GM18511 (cell line): ENCODE measurements around the gene ACTRT2.

Source experiments
- ATAC-seq: cut with Tn5 transposase; IDR thresholded peaks from one replicate; pipeline ENCODE4 v1.9.1; 2021; ENCODE audit warnings: mild to moderate bottlenecking, moderate library complexity; ENCODE audit not compliant: unreplicated experiment

ACTRT2 gene

GRCh38 chr1:3021233-3021671, at the start of gene ACTRT2:
Gene ACTRT2, plus strand, starts transcription at chr1:3021467. Its CDS starts 220 bp downstream, at chr1:3021687.
- ATAC-seq = no peak

- no peak for ATAC-seq
Measured at GRCh38 chr1:2971609-2972008, 49.7 kb upstream of the ACTRT2 start.

- ATAC-seq = no peak
Measured at GRCh38 chr1:2972011-2972878, 49.0 kb upstream of the ACTRT2 start.

- ATAC-seq = no peak
Measured at GRCh38 chr1:2972879-2973575, 48.2 kb upstream of the ACTRT2 start.

GRCh38 chr1:2973601-2974593, 47.4 kb upstream of the ACTRT2 start:
- ATAC-seq = no peak

- no peak for ATAC-seq
Measured at GRCh38 chr1:2974701-2975301, 46.5 kb upstream of the ACTRT2 start.

- ATAC-seq = no peak
Measured at GRCh38 chr1:2975466-2976179, 45.6 kb upstream of the ACTRT2 start.

- no peak for ATAC-seq
Measured at GRCh38 chr1:2976180-2976562, 45.1 kb upstream of the ACTRT2 start.

- ATAC-seq = no peak
Measured at GRCh38 chr1:2977886-2978611, 43.2 kb upstream of the ACTRT2 start.

- no peak for ATAC-seq
Measured at GRCh38 chr1:2978691-2979190, 42.5 kb upstream of the ACTRT2 start.

- ATAC-seq = no peak
Measured at GRCh38 chr1:2979191-2980072, 41.8 kb upstream of the ACTRT2 start.

GRCh38 chr1:2980073-2980791, 41.0 kb upstream of the ACTRT2 start:
- no peak for ATAC-seq

GRCh38 chr1:2980849-2981248, 40.4 kb upstream of the ACTRT2 start:
- no peak for ATAC-seq

GRCh38 chr1:2981388-2981787, 39.9 kb upstream of the ACTRT2 start:
- no peak for ATAC-seq

- ATAC-seq = no peak
Measured at GRCh38 chr1:2981981-2982614, 39.2 kb upstream of the ACTRT2 start.

- no peak for ATAC-seq
Measured at GRCh38 chr1:2982615-2983318, 38.5 kb upstream of the ACTRT2 start.
